Measurements from ENCODE around the gene MAST4.

Gene MAST4

DNA sequence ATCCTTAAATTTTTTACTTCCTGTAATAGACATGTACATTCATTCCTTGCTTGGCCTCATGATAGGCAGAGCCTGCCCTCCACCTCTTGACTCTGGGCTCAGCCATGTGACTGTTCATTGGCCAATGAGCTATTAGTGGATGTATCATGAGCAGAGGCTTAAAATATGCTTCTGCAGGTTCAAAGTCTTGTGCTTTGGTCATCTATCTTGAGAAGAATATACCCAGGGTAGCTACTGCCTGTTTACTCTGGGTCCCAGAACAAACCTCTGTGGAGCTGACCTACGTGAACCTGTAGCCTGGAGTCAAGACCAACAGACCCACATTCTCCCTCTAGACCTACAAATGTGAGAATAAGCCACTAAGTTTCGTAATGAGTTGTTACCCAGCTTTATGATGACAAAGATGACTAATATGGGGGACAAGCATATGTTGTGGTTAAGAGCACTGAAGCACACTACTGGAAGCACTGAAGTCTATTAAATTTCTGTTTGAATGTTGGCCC is 244.4 kb downstream of the MAST4 start:
- FAIRE-seq, result peak; percentile 96

GRCh38 chr5:66841264-66841663 is 245.1 kb downstream of the MAST4 start:
- FAIRE-seq (no peak), DNase-seq (ENCODE audit: insufficient read length) (no peak)
- TF ChIP-seq POLR2AphosphoS5 (IDR thresholded peaks at IDR 0.05; ENCODE audit: low read depth, low read length) (no peak), POLR2A (IDR thresholded peaks at IDR 0.05; ENCODE audit: low read depth, low read length) (no peak), TAF1 (IDR thresholded peaks at IDR 0.05; ENCODE audit: borderline replicate concordance, low read depth, low read length) (no peak)

More for the DNA sequence above, 244.4 kb downstream of the MAST4 start:
- TF ChIP-seq POLR2A (IDR thresholded peaks at IDR 0.05; ENCODE audit: low read depth, low read length), result no peak
- peak; percentile 40; the same call in 1 of the 2 replicates for TF ChIP-seq POLR2AphosphoS5 (IDR thresholded peaks at IDR 0.05; ENCODE audit: low read depth, low read length)
- no peak for TF ChIP-seq TAF1 (IDR thresholded peaks at IDR 0.05; ENCODE audit: borderline replicate concordance, low read depth, low read length)
- peak; percentile 15 for DNase-seq (ENCODE audit: insufficient read length)

- TF ChIP-seq TAF1 (IDR thresholded peaks at IDR 0.05; ENCODE audit: borderline replicate concordance, low read depth, low read length) (no peak), POLR2A (IDR thresholded peaks at IDR 0.05; ENCODE audit: low read depth, low read length) (no peak), POLR2AphosphoS5 (IDR thresholded peaks at IDR 0.05; ENCODE audit: low read depth, low read length) (no peak)
- no peak for FAIRE-seq
Observed at GRCh38 chr5:66842540-66842939, 246.3 kb downstream of the MAST4 start.

DNA sequence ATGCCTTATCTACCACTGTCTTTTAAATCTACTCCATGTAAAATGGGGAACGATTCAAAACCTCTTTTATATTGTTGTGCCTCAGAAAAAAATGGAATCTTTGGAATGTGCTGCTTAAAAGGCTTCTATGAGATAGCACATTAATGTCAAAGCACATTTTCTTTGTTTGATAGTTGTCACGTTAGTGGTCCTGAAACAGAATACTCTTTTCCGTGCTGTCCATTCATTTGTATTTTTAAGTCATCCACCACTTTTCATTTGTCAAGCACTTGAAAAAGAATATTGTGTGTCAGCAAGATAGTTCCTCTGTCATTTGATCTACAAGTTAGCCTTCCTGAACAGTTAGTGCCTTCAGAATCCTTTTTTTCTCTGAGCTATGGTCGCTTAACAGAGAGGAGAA is 246.9 kb downstream of the MAST4 start:
- no peak for DNase-seq (ENCODE audit: insufficient read length)
- TF ChIP-seq TAF1 (IDR thresholded peaks at IDR 0.05; ENCODE audit: borderline replicate concordance, low read depth, low read length), result no peak
- no peak for FAIRE-seq

More at GRCh38 chr5:66842540-66842939, 246.3 kb downstream of the MAST4 start:
- DNase-seq (ENCODE audit: insufficient read length), result no peak

- TF ChIP-seq TAF1 (IDR thresholded peaks at IDR 0.05; ENCODE audit: borderline replicate concordance, low read depth, low read length), result no peak
- TF ChIP-seq POLR2AphosphoS5 (IDR thresholded peaks at IDR 0.05; ENCODE audit: low read depth, low read length), result no peak
- TF ChIP-seq POLR2A (IDR thresholded peaks at IDR 0.05; ENCODE audit: low read depth, low read length), result no peak
- DNase-seq (ENCODE audit: insufficient read length), result no peak
- FAIRE-seq, result no peak
Observed at GRCh38 chr5:66848749-66849641, 252.8 kb downstream of the MAST4 start.

- TF ChIP-seq TAF1 (IDR thresholded peaks at IDR 0.05; ENCODE audit: borderline replicate concordance, low read depth, low read length), result no peak
- no peak for TF ChIP-seq POLR2A (IDR thresholded peaks at IDR 0.05; ENCODE audit: low read depth, low read length)
- TF ChIP-seq POLR2AphosphoS5 (IDR thresholded peaks at IDR 0.05; ENCODE audit: low read depth, low read length), result no peak
- FAIRE-seq (no peak), DNase-seq (ENCODE audit: insufficient read length) (no peak)
Observed at GRCh38 chr5:66849803-66850202, 253.6 kb downstream of the MAST4 start.

- DNase-seq (ENCODE audit: insufficient read length) (no peak), FAIRE-seq (no peak)
- no peak for TF ChIP-seq POLR2A (IDR thresholded peaks at IDR 0.05; ENCODE audit: low read depth, low read length)
Observed at GRCh38 chr5:66850354-66851075, 254.3 kb downstream of the MAST4 start.

- DNase-seq (ENCODE audit: insufficient read length) (no peak), FAIRE-seq (no peak)
- TF ChIP-seq POLR2AphosphoS5 (IDR thresholded peaks at IDR 0.05; ENCODE audit: low read depth, low read length), result no peak
Observed at GRCh38 chr5:66851306-66851705, 255.1 kb downstream of the MAST4 start.

DNA sequence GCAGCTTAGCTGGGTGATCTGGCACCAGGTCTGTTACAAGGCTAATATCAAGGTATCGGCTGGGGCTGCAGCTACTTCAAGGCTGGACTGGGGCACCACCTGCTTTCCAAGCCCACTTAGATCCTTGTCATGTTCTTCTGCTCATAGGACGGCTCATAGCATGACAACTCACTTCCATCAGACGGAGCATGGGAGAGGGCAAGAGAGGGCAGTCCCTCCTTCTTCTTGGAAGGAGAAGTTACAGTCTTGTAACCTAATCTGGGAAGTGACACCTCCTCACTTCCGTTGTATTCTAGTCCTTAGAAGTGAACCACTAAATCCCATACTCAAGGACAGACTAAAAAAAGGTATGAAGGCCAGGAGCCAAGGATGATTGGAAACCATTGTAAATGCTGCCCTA is 258.2 kb downstream of the MAST4 start:
- no peak for TF ChIP-seq POLR2A (IDR thresholded peaks at IDR 0.05; ENCODE audit: low read depth, low read length)
- no peak for TF ChIP-seq TAF1 (IDR thresholded peaks at IDR 0.05; ENCODE audit: borderline replicate concordance, low read depth, low read length)
- TF ChIP-seq POLR2AphosphoS5 (IDR thresholded peaks at IDR 0.05; ENCODE audit: low read depth, low read length), result no peak
- FAIRE-seq, result no peak
- DNase-seq (ENCODE audit: insufficient read length), result no peak

DNA sequence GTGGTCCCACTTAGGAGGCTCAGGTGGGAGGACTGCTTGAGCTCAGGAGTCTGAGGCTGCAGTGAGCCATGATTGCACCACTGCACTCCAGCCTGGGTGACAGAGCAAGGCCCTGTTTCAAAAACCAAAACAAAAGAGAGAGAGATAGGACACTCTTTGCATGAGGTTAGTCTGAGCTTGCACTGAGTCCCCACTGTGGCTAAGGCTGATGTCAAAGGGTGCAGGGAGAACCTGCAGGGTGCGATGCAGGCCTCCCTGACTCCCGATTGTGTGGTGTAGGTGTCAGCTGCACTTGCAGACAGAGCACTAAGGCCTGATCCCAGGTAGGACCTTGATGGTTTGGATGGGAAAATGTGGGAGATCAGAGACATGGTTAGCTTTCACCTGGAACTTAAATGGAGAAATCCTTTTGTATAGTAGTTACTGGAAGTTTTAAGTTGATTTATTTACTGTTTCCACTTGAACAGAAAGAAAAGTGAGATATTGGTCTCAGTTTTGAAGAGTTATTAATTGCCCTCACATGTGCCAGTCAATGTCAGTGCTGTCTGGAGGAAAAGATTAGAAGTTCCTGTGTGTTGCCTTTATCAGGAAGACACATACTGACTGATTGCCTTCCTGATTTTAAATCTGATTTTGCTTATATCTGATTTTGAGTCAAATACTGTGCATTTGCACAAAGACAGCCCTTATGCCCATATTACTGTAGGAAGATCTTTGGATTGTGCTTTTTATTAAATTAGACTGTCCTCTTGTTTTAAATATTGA is 260.0 kb downstream of the MAST4 start:
- DNase-seq (ENCODE audit: insufficient read length) (no peak), FAIRE-seq (no peak)
- TF ChIP-seq TAF1 (IDR thresholded peaks at IDR 0.05; ENCODE audit: borderline replicate concordance, low read depth, low read length) (no peak), POLR2AphosphoS5 (IDR thresholded peaks at IDR 0.05; ENCODE audit: low read depth, low read length) (no peak), POLR2A (IDR thresholded peaks at IDR 0.05; ENCODE audit: low read depth, low read length) (no peak)

DNA sequence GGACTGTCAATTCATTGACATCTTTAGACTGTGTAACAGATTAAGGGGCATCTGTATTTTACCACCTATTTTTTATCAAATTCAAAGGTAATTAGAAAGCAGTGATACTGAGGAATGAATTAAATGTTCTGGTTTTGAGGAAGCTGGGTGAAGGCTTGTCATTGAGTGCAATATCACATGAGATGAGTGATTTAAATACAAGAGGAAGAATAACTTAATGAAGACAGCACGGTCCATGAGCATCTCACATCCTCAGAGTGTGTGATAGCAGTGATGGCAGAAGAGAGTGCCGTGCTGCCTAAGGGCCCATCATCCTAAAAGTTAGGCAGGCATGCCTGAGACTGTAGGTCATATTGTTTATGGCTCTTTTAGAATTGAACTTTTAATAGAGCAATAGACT is 263.3 kb downstream of the MAST4 start:
- TF ChIP-seq POLR2AphosphoS5 (IDR thresholded peaks at IDR 0.05; ENCODE audit: low read depth, low read length) (no peak), POLR2A (IDR thresholded peaks at IDR 0.05; ENCODE audit: low read depth, low read length) (no peak), TAF1 (IDR thresholded peaks at IDR 0.05; ENCODE audit: borderline replicate concordance, low read depth, low read length) (no peak)
- FAIRE-seq, result no peak
- no peak for DNase-seq (ENCODE audit: insufficient read length)

Measured in GM12892 (cell line).